NOMO-1 (cell line): ENCODE measurements around the gene HNRNPA0.

Experiments
- DNase-seq, 2 experiments: peaks; one replicate each; lab custom pipeline; 2025; ENCODE audit not compliant: unreplicated experiment in 2 of 2; lab: John Stamatoyannopoulos, UW

HNRNPA0 gene

DNA sequence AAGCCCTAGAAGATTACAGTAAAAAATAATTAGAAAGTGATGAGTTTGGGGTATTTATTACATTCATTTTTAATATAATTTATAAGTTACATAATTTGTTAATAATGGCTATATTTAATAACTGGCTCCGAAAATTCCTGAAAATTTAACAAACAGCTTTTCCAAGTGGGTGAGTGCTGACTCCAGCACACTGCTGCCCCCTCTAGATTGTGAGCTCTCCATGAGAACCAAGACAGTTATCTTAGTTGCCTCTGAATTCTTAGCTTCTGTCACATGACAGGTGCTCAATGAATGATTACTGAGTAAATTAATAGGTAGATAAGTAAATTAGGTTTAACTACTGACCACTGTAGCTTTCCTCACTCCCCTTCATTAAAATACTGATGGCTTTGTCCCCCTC, 26.1 kb downstream of the HNRNPA0 start:
- no peak for DNase-seq

DNA sequence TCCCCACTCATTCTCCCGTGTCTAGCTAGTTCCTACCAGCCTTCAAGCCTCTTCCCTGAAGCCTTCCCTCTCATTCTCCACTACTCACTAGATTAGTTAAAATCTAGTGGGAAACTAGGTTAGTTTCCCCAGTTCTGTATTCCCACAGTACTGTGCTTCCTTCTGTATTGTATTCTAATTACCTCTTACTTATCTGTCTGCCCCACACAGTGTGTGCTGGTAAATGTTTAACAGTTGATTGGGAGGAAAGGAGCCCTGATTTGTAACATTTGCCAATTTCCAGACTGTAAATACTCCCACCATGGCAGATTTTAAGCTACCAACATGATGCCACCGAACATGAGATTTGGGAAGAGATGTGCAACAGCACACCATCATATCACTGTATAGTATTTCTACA, 26.5 kb downstream of the HNRNPA0 start:
- DNase-seq: no peak

DNA sequence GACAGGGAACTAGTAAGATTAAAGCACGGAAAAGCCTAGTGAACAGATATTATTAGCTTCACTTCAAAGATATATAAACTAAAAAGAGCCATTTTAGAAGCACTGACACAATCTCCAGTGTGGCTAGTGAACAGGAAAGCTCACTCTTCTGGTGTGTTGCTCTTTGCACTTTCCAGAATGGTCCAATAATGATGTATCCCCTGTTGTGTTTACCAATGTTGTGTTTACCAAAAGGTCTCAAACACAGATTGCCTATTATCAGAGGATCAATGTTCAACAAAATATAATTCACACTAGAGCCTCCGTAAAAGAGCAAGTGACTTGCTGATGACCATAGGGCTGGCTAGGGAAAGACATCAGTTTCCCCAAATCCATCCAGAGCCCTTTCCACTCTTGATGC, 29.9 kb downstream of the HNRNPA0 start:
- no peak for DNase-seq

DNA sequence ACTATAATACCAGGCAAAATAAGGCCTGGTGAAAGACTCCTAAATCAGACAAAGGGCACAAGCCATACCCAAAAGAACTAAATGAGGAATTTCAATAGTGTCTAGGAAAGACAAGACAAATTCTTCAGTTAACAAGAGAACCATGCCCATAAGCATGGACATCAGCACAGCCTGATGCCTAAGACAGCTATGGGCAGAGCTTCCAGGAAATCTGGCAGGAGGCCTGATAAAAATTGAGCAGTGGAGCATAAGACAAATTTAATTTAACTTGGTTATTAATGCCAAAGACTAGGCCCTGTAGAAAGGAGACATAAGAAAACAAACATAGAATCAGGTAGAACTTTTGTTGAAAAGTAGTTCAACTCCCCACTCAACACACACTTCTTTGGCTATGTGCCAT, 35.6 kb downstream of the HNRNPA0 start:
- DNase-seq: no peak

DNA sequence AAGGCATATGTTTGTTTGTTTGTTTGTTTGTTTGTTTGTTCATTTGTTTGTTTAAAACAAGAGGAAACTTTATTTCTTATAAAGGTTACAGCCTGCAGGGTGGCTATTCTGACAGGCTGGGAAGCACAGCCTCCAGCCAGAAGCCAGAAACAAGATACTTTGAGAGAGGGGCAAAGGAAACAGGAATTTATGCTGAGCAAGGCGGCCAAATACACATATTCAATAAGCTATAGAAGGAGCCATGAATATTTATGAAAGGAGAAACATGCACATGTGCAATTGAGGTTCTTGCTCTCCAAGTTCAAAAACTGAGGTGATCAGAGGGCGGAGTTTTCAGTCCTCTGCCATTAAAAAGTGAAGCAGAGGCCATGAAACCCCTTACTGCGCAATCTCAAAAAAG, 37.8 kb downstream of the HNRNPA0 start:
- no peak for DNase-seq

DNA sequence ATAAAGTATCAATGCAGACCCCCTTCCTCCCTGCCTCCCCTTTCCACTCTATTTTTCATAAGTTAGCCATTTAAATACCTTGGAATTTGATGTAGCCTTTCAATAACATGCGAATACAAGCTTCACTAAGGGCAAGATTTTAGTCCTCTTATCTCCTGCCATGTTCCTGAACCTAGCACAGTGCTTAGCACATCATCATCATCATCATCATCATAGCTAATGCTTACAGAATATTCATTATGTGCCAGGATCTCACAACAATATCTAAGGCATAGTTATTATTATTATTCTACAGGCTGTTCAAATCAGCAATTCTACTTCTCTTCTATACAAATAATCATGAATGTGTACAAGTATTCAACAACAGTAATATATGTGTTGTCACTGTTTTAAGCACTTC, 38.7 kb downstream of the HNRNPA0 start:
- DNase-seq: no peak

DNA sequence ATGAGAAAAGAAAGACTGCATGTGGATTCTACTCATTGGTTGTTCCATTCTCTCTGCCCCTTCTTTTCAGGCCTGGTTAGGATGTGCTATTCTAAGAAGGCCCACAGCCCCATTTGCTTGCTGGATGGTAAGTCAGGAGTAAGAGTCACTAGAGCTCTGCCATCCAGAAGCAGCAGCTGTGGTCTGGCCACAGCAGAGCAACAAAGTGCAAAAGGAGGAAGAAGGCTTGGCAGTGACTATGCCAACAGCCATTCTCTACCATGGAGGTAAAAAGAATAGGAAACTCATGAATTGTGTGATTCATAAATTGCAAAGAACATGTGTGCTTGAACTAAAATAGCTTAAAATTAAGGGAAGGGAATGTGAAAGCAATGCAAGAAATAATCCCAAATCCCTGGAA, 39.2 kb downstream of the HNRNPA0 start:
- no peak for DNase-seq

DNA sequence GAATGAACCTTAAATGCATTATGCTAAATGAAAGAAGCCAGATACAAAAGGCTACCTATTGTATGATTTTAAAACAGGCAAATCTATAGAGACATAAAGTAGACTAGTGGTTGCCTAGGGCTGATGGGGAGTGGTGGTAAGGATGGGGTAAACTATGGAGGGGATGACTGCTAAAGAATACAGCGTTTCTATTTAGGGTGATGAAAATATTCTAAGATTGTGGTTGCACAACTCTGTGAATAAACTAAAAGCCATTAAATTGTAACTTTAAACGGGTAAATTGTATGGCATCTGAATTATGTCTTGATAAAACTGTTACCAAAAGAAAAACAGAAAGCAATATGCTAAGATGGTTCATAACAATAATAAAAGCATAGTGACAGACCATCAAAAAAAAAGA, 39.7 kb downstream of the HNRNPA0 start:
- DNase-seq: no peak

DNA sequence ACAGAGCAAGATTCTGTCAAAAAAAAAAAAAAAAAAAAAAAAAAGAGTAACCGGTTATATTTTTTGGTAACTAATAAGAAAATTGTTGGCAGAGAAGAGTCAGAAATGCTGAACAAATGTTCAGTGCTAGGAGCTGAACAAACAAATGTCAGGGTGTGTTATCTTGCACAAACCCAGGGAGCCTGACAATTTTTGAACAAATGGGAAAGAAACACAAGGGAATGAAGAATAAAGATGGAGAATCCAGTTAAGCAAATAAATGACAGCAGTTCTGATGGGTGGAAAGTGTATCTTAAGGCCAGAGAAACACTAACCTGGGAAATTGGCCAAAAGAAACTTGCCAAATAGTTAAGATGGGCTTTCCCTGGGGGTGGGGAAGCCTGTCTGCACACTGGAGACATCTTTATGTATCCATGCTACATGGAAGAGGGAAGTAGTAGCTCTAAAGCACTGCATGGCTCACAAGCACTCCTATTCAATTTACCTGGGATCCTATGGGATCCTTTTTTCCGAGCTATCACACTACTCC, 42.0 kb downstream of the HNRNPA0 start:
- DNase-seq: no peak

DNA sequence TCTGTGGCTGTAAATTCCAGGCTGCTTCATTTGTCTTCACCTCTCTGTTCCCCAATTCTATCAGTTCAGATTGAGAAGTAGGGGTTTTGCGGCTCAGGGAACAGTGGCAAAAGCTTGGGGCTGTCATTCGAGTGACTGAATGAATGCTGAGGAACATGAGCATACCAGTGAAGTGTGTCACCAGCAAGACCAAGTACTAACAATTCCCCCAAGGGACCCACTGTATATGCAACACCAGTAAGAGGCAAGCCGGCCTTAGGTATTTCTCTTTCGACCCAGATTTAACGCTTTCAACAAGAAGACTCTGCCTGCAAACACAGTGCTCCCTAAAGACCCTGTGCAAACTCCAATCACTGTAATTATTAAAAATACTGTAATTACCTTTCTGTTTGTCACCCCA, 44.1 kb downstream of the HNRNPA0 start:
- DNase-seq: no peak

DNA sequence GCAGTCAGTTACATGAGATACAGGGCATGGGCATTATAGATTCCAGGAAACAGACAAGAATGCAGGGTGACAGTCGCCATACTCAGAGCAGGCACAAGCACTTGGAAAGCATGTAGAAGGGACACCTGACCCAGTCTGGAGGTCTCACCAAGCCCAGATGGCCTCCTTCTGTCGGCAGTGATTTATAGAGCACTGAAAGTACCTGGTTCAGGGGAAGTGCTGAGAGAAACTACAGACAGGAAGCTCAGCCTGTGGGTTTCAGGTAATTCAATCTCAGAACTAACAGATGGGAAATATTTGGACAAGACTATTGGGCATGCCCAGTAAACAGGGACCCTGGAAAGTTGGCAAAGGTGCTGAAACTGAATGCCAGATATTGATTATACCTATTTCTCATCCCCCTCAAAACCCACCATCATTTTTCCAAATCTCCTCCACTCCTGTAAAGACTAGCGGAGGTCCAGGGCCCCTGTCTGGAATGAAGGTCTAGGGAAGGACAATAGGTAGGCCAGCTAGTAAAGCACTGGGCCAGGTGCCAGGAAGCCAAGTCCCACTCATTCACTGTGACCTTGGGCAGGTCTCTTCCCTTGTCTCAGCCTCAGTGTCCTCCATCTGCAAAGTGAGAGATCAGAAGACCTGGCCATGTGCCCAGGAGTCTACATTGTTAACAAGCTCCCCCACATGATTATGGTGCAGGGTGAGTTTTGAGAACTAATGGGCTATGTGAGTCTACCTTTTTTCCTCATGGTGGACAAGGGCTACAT, 45.2 kb downstream of the HNRNPA0 start:
- DNase-seq: no peak

DNA sequence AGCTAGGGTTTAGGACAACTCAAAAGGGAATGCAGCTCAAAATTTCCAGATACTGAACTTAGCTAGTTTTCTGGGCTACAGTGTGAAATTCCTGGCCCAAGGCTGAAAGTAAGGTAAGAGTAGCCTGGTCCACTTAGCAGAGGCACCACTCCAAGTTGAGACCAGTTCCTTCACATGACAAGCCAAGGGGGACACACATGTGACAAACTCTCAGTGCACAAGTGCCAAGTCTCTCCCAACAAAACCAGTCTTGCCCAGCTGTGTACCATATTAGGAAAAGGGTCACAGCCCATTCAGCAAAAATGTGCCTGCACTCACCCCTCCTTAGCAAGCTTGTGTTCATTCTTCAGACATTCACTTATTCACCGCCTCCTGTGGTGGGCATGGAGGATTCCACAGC, 46.1 kb downstream of the HNRNPA0 start:
- DNase-seq: no peak

DNA sequence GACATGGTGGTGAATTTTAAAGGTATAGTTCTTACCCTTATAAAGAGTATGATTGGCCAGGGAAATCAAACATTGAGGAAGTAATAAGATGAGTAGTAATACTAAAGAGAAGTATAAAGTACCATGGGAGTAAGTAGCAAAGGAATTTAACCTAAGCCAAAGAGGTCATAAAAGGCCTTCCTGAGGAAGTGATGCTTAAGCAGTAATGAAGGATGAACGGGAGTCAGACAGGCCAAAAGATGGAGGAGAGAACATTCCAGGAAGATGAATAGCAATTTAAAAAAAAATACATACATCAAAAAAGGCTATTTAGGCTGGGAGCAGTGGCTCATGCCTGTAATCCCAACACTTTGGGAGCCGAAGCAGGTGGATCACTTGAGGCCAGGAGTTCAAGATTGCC, 47.3 kb downstream of the HNRNPA0 start:
- DNase-seq: no peak

DNA sequence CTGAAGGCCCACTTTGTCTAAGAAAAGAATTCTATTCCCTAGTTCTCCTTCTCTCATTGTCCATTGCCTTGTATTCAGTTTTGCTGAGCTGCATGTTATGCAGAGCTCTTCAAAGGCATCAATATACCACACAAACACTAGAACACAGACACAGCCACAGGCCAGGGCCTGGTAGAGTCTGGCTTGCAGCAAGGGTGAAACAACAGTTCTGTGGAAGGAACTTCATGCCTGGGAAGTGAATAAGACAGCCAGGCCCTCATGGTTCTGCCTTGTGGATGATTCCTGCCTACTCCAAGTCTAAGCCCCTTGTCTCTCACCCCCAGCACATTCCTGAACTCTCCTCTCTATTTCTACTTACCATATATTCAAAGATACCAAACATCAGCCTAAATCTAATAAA, 49.1 kb downstream of the HNRNPA0 start:
- DNase-seq: no peak

DNA sequence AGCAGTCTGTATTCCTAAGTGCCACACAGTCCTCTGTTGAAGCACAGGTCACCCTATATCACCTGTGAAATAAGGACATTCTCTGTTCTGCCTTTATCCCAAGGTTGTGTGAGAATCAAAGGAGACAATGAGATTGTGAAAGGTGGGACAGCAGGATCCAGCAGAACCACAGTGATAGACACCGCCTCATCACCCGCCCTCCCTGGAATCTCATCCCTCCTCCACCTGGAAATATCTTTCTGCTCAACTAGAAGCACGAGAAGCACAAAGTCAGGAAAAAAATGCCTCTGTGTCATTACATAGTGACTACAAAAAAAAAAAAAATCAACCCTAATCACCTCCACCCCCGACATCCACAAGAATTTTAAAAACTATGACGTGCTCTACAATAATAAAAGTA, 50.6 kb downstream of the HNRNPA0 start:
- DNase-seq: no peak

DNA sequence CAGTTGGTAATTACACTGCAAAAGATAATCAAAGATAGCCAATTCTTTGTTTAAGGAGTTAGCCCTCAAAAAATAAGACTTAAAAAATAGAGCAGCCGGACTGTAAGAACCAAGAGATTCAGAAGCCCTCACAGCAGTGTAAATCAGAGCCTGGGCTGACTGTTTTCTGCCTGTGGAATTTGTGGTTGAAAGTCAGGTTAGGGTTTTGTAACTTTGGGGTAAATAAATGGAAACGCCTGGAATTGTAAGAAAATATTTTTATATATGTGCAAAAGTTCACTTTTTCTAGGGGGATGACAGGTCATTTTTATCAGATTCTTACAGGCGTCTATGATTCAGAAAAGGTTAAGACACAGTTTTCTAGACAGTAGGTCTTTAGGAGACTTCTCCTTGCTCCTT, 53.9 kb downstream of the HNRNPA0 start:
- DNase-seq: no peak

DNA sequence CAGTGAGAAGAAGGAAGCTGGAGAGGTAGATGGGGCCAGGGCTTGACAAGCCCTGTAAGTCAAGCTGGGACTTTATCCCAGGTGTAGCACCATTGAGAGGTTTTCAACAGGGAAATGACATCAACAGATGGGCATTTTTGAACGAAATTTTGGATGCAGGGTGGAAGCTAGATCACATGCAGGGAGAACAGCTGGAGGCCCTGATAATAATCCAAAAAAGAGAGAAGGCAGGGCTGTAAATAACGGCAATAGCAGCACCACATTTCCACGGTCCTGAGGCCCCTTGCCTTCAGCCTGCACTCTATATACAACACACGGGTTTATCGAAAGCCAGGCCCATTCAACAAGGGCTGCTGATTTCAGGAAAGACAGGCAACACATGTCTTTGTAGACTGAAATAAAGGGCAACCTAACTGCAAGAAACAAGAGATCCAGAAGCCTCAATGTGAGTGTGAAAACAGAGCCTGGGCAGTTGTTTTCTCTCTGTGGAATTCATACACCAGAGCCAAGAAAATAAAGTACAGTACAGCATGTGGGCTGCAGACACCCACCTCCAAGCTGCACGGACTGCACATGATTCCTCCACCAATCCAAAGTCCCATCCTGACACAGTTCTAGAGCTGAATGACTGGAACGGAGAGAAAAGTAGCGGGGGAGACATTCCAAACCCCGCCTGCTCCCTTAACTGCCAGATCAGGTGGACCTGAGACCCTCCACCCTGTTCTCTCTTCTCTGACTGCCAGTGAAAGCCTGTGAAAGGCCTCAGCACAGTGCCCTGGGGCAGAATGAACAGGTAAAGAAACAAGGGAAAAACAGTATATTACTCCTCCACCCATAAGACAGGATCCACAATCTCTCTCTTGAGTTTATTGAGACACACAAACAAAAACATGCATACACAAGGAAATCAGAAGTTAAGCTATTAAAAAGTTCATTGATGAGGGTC, 54.6 kb downstream of the HNRNPA0 start:
- DNase-seq: no peak

DNA sequence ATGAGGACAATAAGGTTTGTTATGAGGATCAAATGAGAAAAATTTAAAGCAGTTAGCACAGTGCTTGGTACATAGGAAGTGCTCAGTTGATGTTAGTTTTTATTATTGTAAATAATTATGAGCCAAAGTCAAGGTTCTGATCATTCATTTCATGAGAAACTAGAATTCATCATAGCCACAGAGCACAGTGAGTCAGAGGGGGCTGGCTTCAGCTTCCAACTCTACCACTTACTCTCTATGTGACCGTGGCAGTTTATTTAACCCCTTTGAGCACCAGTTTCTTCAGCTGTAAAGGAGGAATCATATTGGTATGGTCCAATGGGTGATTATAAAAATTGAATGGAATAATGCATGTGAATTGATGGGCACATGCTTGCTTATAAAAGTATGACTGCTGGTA, 57.7 kb downstream of the HNRNPA0 start:
- DNase-seq: no peak

DNA sequence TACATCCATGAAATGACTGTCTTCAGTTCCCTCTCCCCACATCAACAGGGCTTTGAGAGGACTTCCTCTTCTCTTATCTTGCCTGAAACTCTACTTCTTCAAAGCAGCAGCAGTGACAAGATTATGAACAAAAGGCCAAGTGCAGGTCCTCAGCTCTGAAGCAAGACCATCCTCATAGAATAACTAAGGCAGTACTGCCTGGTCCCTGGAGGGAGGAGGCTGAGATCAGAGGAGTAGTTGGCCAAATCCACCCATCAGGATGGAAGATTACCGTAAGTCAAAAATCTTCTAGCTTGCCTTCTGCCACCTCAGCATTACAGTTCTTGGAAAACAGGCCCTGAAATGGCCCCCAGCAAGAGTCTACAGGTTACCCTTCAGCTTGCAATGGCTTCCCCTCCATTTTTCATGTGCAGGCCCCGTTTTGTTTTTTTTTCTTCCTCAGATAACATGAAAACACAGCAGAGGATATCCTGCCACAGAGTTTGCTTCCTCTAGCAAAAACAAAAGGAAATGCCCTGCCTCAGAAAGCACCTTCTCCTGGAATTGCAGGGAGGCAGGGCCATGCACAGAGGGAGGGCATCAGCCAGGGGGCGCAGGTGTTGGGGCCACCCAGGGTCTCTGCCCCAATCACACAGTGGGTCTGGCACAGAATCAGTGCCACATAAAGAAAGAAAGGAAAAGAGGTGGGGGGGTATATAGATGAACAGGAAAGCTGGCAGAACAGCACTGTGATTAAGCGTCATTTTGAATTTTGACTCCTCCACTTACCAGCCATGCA, 58.3 kb downstream of the HNRNPA0 start:
- DNase-seq: peak; percentile 24 to 76
